ENCODE data around the gene IGFBP1.

- TF ChIP-seq CTCF (IDR thresholded peaks at IDR 0.05) (peak; percentile 97), ZFX (IDR thresholded peaks at IDR 0.05; ENCODE audit: borderline replicate concordance) (no peak)
Observed at GRCh38 chr7:45921699-45922519, 33.6 kb downstream of the IGFBP1 start.
